GM21528 (cell line): ENCODE measurements around the gene CHEK2.
"Not testable (repeated sequence)": the region's sequence is repeated elsewhere in the genome, so short reads cannot be mapped to it uniquely, and the experiment has no call there.

Experiments used
- ATAC-seq: cut with Tn5 transposase; IDR thresholded peaks from one replicate; pipeline ENCODE4 v1.9.1; 2021; ENCODE audit warnings: mild to moderate bottlenecking, moderate library complexity; ENCODE audit not compliant: unreplicated experiment, low FRiP score

The CHEK2 gene

DNA sequence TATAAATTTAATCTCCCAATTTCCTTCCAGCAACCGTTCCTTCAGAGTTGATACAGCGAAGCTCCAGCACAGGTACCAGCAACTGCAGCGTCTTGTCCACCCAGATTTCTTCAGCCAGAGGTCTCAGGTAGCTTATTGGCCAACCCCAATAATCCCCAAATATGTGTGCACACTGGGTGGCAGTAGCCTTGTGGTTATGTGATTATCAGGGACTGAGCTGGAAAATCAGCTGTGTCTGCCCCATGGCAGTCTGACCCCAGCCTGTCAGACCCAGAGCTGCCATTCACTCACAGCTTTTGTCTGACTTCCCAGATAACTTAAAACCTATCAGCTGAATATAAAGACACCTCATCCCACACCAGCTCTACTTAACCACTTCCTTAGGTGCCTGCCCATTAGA is 2.2 kb upstream of the CHEK2 start:
- ATAC-seq, result no peak

- no peak for ATAC-seq
These were observed 942 bp upstream of the CHEK2 start for GRCh38 chr22:28742562-28742962.

- no peak for ATAC-seq
These were observed 328 bp downstream of the CHEK2 start for GRCh38 chr22:28741200-28741784.

GRCh38 chr22:28738876-28739275 is 2.7 kb downstream of the CHEK2 start:
- ATAC-seq, result not testable (repeated sequence)

DNA sequence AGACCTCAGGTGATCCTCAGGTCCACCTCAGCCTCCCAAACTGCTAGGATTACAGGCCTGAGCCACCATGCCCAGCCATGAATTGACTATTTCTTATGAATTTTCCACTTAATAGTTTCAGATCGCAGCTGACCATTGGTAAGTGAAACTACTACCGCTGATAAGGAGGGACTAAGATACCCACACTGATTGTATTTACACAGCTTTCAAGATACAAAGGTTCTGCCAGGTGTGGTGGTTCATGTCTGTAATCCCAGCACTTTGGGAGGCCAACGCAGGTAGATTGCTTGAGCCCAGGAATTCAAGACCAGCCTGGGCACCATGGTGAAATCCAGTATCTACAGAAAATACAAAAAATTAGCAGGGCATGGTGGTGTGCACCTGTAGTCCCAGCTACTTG is 3.9 kb downstream of the CHEK2 start:
- ATAC-seq, result no peak

- no peak for ATAC-seq
These were observed 5.1 kb downstream of the CHEK2 start for GRCh38 chr22:28736301-28737155.

- ATAC-seq, result no peak
These were observed 7.2 kb downstream of the CHEK2 start for GRCh38 chr22:28734393-28734792.

GRCh38 chr22:28730179-28730578 is 11.4 kb downstream of the CHEK2 start:
- no peak for ATAC-seq

DNA sequence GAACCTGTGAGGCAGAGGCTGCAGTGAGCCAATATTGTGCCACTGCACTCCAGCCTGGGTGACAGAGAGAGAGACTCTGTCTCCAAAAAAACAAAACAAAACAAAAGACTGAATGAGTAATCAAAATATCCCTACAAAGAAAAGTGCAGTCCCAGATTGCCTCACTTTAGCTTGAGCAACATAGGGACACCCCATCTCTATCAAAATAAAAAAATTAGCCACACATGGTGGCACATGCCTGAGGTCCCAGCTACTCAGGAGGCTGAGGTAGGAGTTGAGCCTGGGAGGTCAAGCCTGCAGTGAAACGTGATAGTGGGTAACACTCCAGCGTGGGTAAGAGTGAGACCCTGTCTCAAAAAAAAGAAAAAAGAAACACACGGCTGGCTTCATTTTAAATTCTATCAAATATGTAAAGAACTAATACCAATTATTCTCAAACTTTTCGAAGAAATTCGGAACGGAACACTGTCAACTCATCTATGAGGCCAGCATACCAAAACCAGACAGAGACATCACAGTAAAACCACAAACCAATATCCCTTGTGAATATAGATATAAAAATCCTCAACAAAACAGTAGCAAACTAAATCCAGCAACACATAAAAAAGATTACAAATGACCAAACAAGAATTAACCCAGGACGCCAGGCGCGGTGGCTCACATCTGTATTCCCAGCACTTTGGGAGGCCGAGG is 12.9 kb downstream of the CHEK2 start:
- no peak for ATAC-seq

- ATAC-seq, result no peak
These were observed 13.6 kb downstream of the CHEK2 start for GRCh38 chr22:28728002-28728401.

GRCh38 chr22:28718044-28718443 is 23.6 kb downstream of the CHEK2 start:
- no peak for ATAC-seq

DNA sequence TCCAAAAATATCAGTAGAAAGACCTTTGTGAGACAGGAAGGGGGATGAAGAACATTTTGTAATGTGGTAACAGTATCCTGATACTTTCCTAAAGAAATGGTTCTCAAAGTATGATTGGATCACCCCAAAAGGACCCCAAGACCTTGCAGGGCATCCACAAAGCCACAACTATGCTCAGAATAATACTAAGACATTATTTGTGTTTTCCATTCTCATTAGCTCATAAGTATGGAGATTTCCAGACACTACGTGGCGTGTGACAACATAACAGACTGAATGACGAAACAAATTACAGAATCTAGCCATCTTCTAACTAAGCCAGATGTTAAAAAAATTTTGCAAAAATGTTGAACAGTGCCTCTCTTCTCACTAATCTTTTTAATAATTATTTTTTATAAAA is 24.9 kb downstream of the CHEK2 start:
- no peak for ATAC-seq

DNA sequence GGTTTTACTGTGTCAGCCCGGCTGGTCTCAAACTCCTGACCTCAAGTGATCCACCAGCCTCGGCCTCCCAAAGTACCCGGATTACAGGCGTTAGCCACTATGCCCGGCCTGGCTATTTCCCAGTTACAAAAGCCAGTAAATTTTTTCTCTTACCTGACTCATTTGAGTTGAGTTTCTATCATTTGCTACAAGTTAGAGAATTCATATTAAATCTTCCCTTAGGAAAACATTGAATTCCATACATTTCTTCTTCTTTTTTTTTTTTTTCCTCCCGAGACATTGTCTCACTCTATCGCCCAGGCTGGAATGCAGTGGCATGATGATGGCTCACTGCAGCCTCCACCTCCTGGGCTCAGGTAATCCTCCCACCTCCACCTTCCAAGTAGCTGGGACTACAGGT is 26.0 kb downstream of the CHEK2 start:
- no peak for ATAC-seq

- no peak for ATAC-seq
These were observed 27.5 kb downstream of the CHEK2 start for GRCh38 chr22:28714043-28714628.

GRCh38 chr22:28711820-28712777 is 29.5 kb downstream of the CHEK2 start:
- no peak for ATAC-seq

- no peak for ATAC-seq
These were observed 30.3 kb downstream of the CHEK2 start for GRCh38 chr22:28711341-28711740.

DNA sequence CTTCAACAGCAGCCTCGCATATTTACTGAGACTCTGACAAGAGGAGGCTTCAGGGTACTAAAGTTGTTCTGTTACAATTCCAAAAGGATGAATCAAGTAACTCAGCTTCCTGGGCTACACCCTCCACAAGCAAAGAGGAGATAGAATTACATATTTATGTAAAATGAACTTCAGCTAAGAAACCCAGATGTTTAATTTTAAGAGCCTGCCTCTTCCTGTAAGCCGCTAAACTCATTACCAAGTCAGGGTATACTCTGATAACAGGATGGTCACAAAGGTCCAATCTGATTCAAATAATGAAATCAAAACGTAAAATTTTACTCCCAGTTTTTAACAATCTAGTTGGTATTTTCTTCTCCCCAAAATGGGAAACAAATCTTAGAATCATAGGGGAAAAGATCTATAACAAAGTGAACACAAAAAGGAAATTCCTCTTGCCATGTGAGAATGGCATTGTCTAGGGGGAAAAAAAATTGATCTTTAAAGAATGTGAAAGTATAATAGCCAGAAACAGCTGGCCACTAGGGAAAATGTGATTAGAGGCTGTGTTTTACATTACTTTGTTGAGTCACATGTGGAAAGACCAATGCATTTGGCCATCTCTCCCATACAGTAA is 30.9 kb downstream of the CHEK2 start:
- no peak for ATAC-seq

GRCh38 chr22:28710107-28710506 is 31.5 kb downstream of the CHEK2 start:
- no peak for ATAC-seq

DNA sequence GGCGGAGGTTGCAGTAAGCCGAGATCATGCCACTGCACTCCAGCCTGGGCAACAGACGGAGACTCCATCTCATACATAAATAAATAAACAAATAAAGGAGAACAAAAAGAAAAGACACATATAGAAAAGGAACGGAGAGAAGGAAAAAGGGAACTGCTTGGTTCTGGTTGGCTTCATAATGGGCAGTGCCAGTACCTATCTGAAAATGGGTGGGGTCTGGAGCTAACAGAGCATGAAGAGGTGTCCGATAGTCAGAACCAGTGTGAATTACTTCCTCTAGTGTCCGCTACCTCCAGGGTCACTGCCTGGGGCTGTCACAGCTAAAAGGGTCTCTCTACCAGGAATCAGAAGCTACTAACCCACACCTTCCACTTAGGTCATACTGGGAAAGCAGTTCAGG is 34.8 kb downstream of the CHEK2 start:
- ATAC-seq, result no peak

- ATAC-seq, result no peak
These were observed 38.2 kb downstream of the CHEK2 start for GRCh38 chr22:28703436-28703835.
